Measurements from ENCODE around the gene TSPO2. TPM values are rescaled to one million over a fixed set of nuclear protein-coding genes. Genes with fewer than 3 reads are reported as not detected.

TSPO2 gene
- total and polyA plus RNA-seq, 2 of the 13 experiments (the other 11 are each of a cell fraction or from before 2014, with no cell fraction given): 0.55 TPM; not detected in 1

- TF ChIP-seq DRAP1 (CRISPR knock-in tag; IDR thresholded peaks at IDR 0.05): no peak
- peak; percentile 77; the same call in 1 of the 2 replicates for TF ChIP-seq ZBTB4 (CRISPR knock-in tag; IDR thresholded peaks at IDR 0.05; ENCODE audit: borderline replicate concordance)
- TF ChIP-seq CTCF (CRISPR knock-in tag; IDR thresholded peaks at IDR 0.05): peak; percentile 99
- peak; percentile 42; the same call in 1 of the 2 replicates for TF ChIP-seq TARDBP (CRISPR knock-in tag; IDR thresholded peaks at IDR 0.05)
- no peak for TF ChIP-seq RERE (CRISPR knock-in tag; IDR thresholded peaks at IDR 0.05; ENCODE audit: low read depth)
- no peak for TF ChIP-seq NFKBIZ (CRISPR knock-in tag; IDR thresholded peaks at IDR 0.05)
- TF ChIP-seq ZNF564 (CRISPR knock-in tag; IDR thresholded peaks at IDR 0.05): no peak
- TF ChIP-seq SALL1 (CRISPR knock-in tag; IDR thresholded peaks at IDR 0.05): peak; percentile 88
- TF ChIP-seq ELF4 (CRISPR knock-in tag; IDR thresholded peaks at IDR 0.05; ENCODE audit: borderline replicate concordance): no peak
- TF ChIP-seq ZHX1 (CRISPR knock-in tag; IDR thresholded peaks at IDR 0.05; ENCODE audit: low read depth): peak; percentile 83; the same call in 1 of the 2 replicates
- TF ChIP-seq ZNF513 (CRISPR knock-in tag; conservative IDR thresholded peaks at IDR 0.05): no peak
These were observed 14.3 kb upstream of the TSPO2 start (continued) for GRCh38 chr6:41027799-41028560.

All from HepG2 (cell line).